ENCODE results near the gene CEP78. TPM values are rescaled to one million over a fixed set of nuclear protein-coding genes. Genes with fewer than 3 reads are reported as not detected.

CEP78 gene
- total and polyA plus RNA-seq, 2 donors from 2014 or later, result 7.5 to 8.9 TPM

DNA sequence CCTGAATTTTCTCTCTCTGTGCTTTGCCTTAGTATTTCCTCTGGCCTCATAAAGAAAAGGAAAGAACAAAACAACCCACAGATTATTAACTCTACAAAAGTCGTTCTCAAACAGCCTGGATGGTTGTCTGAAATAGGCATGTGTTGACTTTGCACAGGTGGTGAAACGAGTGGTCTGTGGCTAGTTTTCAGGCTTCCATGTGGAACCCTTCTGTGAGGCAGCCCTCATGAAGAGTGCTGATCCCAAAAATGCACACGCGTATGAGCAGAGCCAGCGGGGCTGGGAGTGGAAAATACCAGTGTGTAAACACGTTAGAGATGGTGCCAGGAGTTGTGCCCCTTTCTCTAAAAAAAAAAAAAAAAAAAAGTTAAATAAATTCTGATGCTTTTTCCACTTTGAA, 56.2 kb downstream of the CEP78 start:
- no peak for FAIRE-seq
- Histone ChIP-seq H3K4me1 (ENCODE audit: control insufficient read depth in 2 of 3, insufficient read depth in 2 of 3, low read depth in 1 of 3, low read length in 3 of 3) (peaks cover 3 to 10% (median 4%) of the 10 kb centered on the region in 3 donors), H3K36me3 (ENCODE audit: control insufficient read depth in 2 of 3, insufficient read depth in 3 of 3, low read length in 3 of 3) (no peaks in the 10 kb centered on the region), H3K27ac (ENCODE audit: low read depth in 2 of 2, low read length in 2 of 2) (no peak overlapping the region), H3K27me3 (ENCODE audit: control insufficient read depth, insufficient read depth, low read length) (no peaks in the 10 kb centered on the region), H3K9ac (ENCODE audit: low read length in 3 of 3) (no peak overlapping the region), H3K4me3 (ENCODE audit: low read length in 3 of 3) (no peak overlapping the region), H3K9me3 (ENCODE audit: control insufficient read depth in 2 of 3, insufficient read depth in 1 of 3, low read length in 3 of 3) (no peaks in the 10 kb centered on the region)
- no peak for TF ChIP-seq CTCF (IDR thresholded peaks at IDR 0.05; ENCODE audit: borderline replicate concordance, extremely low read depth, insufficient read depth)
- intact Hi-C loops (cut with DNase I), result no loop called here
- peak in 1 of 5 donors; percentile 34 for DNase-seq

GRCh38 chr9:78292716-78293497, 57.0 kb downstream of the CEP78 start:
- no peak for TF ChIP-seq CTCF (IDR thresholded peaks at IDR 0.05; ENCODE audit: borderline replicate concordance, extremely low read depth, insufficient read depth)
- no peaks in the 10 kb centered on the region for H3K36me3 ChIP-seq (ENCODE audit: control insufficient read depth in 2 of 3, insufficient read depth in 3 of 3, low read length in 3 of 3)
- no peak overlapping the region for H3K4me3 ChIP-seq (ENCODE audit: low read length in 3 of 3)
- DNase-seq, result no peak
- H3K27me3 ChIP-seq (ENCODE audit: control insufficient read depth, insufficient read depth, low read length), result no peaks in the 10 kb centered on the region
- no peak overlapping the region for H3K9ac ChIP-seq (ENCODE audit: low read length in 3 of 3)
- no peak for FAIRE-seq
- no peaks in the 10 kb centered on the region for H3K9me3 ChIP-seq (ENCODE audit: control insufficient read depth in 2 of 3, insufficient read depth in 1 of 3, low read length in 3 of 3)
- H3K27ac ChIP-seq (ENCODE audit: low read depth in 2 of 2, low read length in 2 of 2), result no peak overlapping the region
- intact Hi-C loops (cut with DNase I), result no loop called here
- peaks cover 4 to 10% (median 9%) of the 10 kb centered on the region in 3 donors for H3K4me1 ChIP-seq (ENCODE audit: control insufficient read depth in 2 of 3, insufficient read depth in 2 of 3, low read depth in 1 of 3, low read length in 3 of 3)

- intact Hi-C loops (cut with DNase I), result no loop called here
- H3K27me3 ChIP-seq (ENCODE audit: control insufficient read depth, insufficient read depth, low read length), result no peaks in the 10 kb centered on the region
- no peak for TF ChIP-seq CTCF (IDR thresholded peaks at IDR 0.05; ENCODE audit: borderline replicate concordance, extremely low read depth, insufficient read depth)
These were observed 58.7 kb downstream of the CEP78 start for GRCh38 chr9:78294290-78295176.

More at GRCh38 chr9:78294290-78295176, 58.7 kb downstream of the CEP78 start:
- no peak for FAIRE-seq
- Histone ChIP-seq H3K9ac (ENCODE audit: low read length in 3 of 3) (no peak overlapping the region), H3K27ac (ENCODE audit: low read depth in 2 of 2, low read length in 2 of 2) (no peak overlapping the region), H3K4me1 (ENCODE audit: control insufficient read depth in 2 of 3, insufficient read depth in 2 of 3, low read depth in 1 of 3, low read length in 3 of 3) (peaks cover 0 to 8% (median 4%) of the 10 kb centered on the region in 3 donors), H3K9me3 (ENCODE audit: control insufficient read depth in 2 of 3, insufficient read depth in 1 of 3, low read length in 3 of 3) (no peaks in the 10 kb centered on the region), H3K36me3 (ENCODE audit: control insufficient read depth in 2 of 3, insufficient read depth in 3 of 3, low read length in 3 of 3) (no peaks in the 10 kb centered on the region), H3K4me3 (ENCODE audit: low read length in 3 of 3) (no peak overlapping the region)
- DNase-seq, result no peak

Measured in kidney (tissue), 14 donors.